ENCODE results near the gene PMF1. TPM values are rescaled to one million over a fixed set of nuclear protein-coding genes. Genes with fewer than 3 reads are reported as not detected.
"Not testable (repeated sequence)": the region's sequence is repeated elsewhere in the genome, so short reads cannot be mapped to it uniquely, and the experiment has no call there.

PMF1 gene
- 37.1 TPM for polyA plus RNA-seq (2013, experiment 1 of 2; ENCODE audit: insufficient read length)
- polyA plus RNA-seq (2013, experiment 2 of 2; ENCODE audit: insufficient read length), result 37.8 TPM

- DNase-seq, result peak; percentile 96
Measured at GRCh38 chr1:156212833-156213643, at the start of gene PMF1. TSS of gene PMF1 (plus strand) at chr1:156213007. CDS start at chr1:156213016, 9 bp downstream.

GRCh38 chr1:156163712-156164111 is 49.1 kb upstream of the PMF1 start:
- no peak for DNase-seq

GRCh38 chr1:156164125-156164831 is 48.5 kb upstream of the PMF1 start:
- no peak for DNase-seq

DNA sequence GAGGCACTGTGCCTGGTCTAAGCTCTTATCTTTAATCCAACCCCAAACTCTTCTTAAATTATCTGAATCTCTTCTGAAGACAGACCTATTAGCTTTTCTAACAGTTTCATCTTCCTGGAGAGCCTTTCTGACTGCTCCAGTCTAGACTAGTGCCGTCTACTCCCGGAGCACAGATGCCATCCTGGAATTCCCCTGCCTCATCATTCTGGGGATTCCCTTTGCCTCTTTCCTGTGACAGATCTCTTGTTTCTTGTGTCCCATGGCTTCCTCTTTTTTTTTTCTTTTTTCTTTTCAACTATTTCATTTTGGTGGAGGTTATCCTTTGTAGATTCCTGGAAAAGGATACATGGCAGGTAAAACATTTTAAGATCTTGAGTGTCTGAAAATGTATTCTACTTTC is 47.7 kb upstream of the PMF1 start:
- no peak for DNase-seq

- DNase-seq, result peak; percentile 41
Measured at GRCh38 chr1:156167536-156167935, 45.3 kb upstream of the PMF1 start.

DNA sequence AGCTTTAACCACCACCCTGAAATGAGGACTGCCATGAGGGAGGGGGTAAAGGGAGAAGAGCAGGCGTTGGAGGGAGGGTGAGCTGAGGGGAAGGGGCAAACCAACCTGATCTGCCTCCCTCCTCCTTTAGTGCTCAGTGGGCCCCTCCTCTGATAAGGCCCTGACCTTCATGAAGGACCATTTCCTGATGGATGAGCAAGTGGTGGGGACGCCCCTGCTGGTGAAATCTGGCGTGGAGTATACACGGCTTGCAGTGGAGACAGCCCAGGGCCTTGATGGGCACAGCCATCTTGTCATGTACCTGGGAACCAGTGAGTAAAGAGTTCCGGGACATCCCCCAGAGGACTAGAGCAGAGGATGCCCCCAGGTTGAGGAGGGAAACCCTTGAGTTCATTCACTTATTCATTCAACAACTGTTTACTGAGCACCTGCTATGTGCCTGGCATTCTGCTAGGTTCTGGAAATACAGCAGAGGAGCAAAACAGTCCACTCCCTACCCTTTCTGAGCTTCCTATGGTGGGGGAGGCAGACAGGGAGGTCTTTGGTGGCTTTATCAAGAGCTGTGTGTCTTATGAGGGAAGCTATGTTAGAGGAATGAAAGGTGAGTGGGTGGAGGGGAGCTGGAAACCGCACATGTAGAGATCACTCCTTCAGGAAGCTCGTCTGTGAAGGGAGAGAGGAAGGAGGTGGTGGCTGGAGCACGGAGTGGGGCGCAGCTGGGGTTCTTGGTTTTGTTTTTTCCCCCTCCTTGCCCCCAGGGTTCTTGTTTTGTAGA is 39.9 kb upstream of the PMF1 start:
- DNase-seq, result no peak

- no peak for DNase-seq
Measured at GRCh38 chr1:156176610-156177210, 36.1 kb upstream of the PMF1 start.

- DNase-seq, result no peak
Measured at GRCh38 chr1:156177919-156178654, 34.7 kb upstream of the PMF1 start.

DNA sequence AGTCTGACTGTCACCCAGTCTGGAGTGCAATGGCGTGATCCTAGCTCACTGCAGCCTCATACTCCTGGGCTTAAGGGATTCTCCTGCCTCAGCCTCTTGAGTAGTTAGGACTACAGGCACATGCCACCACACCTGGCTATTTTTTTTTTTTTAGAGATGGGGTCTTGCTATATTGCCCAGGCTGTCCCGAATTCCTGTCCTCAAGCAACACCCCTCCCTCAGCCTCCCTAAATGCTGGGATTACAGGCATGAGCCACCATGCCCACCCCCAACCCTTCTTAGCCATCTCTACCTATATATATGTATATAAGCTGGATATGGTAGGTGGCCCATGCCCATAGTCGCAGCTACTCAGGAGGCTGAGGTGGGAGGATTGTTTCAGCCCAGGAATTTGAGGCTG is 32.3 kb upstream of the PMF1 start:
- no peak for DNase-seq

GRCh38 chr1:156181391-156181924 is 31.3 kb upstream of the PMF1 start:
- DNase-seq, result not testable (repeated sequence)

GRCh38 chr1:156182010-156182779 is 30.6 kb upstream of the PMF1 start:
- DNase-seq, result not testable (repeated sequence)

GRCh38 chr1:156186347-156187177 is 26.2 kb upstream of the PMF1 start:
- not testable (repeated sequence) for DNase-seq

DNA sequence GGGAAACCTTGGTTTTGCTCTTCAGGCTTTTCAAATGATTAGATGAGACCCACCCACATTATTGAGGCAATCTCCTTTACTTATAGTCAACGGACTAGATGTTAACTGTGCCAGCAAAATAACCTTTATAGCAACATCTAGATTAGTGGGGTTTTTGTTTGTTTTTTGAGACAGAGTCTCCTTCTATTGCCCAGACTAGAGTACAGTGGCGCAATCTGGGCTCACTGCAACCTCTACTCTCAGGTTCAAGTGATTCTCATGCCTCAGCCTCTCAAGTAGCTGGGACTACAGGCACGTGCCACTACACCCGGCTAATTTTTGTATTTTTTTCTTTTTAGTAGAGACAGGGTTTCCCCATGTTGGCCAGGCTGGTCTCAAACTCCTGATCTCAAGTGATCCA is 22.5 kb upstream of the PMF1 start:
- DNase-seq, result not testable (repeated sequence)

DNA sequence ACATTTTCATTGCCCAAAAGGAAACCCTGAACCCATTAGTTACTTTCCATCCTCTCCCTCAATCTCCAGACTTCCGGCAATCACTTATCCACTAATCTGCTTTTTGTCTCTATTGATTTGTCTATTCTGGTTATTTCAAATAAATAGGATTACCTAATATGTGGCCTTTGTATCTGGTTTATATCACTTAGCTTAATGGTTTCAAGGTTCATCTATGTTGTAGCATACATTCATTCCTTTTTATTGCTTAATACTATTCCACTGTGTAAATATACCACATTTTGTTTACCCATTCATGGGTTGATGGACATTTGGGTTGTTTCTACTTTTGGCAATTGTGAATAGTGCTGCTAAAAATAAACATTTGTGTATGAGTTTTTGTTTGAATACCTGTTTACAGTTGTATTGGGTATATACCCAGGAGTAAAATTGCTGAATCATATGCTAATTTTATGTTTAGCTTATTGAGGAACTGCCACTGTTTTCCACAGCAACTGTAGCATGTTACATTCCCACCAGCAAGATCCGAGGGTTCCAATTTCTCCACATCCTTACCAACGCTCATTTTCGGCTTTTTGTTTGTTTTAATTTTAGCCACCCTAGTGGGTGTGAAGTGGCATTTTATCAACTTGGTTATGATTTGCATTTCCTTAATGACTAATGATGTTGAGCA is 21.4 kb upstream of the PMF1 start:
- DNase-seq, result no peak

DNA sequence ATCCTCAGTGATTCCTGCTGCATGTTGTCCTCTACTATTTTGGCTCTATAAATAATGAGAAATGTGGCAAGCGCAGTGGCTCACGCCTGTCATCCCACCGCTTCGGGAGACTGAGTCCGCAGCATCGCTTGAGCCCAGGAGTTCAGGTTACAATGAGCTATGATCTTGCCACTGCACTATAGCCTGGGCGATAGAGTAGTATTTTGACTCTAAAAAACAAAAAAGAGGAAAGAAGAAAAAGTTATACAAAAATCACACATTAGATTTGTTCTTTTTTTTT is 19.7 kb upstream of the PMF1 start:
- DNase-seq, result no peak

DNA sequence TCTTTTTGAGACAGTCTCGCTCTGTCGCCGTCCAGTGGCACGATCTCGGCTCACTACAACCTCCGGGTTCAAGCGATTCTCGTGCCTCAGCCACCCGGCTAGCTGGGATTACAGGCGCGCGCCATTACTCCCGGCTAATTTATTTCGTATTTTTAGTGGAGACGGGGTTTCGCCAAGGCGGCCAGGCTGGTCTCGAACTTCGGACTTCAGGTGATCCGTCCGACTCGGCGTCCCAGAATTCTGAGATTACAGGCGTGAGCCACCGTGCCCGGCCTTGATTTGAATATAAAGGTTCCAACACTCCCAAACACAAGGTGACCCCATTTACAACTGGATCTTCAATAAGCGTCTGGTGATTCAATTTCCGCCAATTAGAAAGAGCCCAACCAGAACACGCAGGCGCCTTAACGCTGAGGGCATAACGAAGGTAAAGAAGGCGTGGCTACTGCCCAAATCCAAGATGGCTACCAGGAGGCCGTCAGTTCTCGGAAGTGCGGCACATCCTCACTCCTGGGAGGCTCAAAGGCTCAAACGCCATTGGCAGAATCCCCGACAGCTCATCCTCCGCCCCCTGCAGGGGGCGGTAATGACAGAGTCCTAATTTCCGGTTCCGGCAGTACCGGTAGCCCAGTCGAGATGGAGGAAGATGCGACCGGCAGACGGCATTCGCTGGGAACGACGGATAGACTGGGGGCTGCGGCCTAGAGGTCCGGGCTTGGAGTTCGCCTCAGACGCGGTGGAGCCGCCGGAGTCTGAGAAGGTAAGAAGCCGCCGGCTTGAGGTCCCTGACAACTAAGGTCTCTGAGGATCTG is 19.1 kb upstream of the PMF1 start, which contains the start of gene SLC25A44:
TSS of gene SLC25A44 (plus strand) at position 617 of the 812 bp plus-strand sequence. CDS start 5,744 bp downstream, outside the sequence.
- DNase-seq, result peak; percentile 99

DNA sequence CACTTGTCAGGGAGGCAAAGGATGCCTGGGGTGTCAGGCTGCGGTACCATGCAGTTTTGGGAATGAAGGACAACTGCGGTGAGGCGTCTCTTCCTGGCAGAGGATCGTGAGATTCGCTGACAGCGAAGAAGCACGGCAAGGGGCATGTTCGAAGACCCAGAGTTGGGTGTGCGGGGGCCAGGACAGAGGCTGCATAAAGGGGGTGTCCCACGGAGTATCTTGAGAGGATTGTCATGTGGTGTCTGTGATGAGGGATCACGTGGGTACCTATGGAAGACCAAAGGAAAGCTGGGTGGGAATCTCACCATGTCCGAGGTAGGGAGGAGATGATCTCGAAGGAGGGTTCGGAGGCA is 18.5 kb upstream of the PMF1 start:
- DNase-seq, result no peak

- DNase-seq, result no peak
Measured at GRCh38 chr1:156195853-156196252, 17.0 kb upstream of the PMF1 start.
